NB4 (cell line): ENCODE results near the gene PTPN1.
A peak's percentile ranks its signal among the peaks of the same experiment; 100 is the strongest.

Experiments
- POLR2A ChIP-seq: IDR thresholded peaks from 2 replicates; pipeline ENCODE4 v1.6.1; 2011; ENCODE audit warnings: mild to moderate bottlenecking; ENCODE audit not compliant: insufficient read length; ENCODE audit errors: extremely low read depth
- TF ChIP-seq, protein P1 (sequence below): IDR thresholded peaks from one replicate; pipeline ENCODE4 v1.5.1; 2012; ENCODE audit warnings: low read depth, low read length

DNA sequence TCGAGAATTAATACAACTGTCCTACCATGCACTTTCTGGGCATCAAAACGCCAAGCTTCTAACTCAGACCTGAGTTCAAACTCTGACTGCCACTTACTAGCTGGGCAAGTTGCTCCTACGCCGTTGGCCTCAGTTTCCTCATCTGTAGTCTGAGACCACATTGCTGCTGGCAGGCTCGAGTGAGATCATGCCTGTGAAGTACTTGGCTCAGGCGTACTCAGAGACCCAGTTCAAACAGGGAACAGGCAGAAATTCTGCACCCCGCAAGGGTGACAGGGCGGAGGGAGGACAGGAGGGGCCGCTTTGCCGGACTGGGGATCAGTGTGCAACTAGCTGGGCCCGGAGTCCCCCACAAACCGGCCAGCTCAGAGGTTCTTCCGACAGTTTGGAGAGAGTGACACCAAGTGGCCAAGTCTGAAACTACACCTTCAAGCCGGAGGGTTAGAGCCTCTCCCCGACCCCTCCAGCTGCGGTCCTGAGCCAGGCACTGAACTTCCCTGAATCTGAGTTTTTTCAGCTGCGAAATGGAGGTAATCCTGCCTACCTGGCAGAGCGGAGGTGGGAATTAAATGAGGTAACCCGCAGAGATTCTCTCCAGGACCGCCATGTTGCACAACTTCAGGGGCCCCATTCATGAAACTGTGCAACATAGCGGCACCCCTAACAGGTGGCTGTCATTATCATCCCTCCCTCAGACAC is 46.0 kb upstream of the PTPN1 start:
- TF ChIP-seq, protein P1, sequence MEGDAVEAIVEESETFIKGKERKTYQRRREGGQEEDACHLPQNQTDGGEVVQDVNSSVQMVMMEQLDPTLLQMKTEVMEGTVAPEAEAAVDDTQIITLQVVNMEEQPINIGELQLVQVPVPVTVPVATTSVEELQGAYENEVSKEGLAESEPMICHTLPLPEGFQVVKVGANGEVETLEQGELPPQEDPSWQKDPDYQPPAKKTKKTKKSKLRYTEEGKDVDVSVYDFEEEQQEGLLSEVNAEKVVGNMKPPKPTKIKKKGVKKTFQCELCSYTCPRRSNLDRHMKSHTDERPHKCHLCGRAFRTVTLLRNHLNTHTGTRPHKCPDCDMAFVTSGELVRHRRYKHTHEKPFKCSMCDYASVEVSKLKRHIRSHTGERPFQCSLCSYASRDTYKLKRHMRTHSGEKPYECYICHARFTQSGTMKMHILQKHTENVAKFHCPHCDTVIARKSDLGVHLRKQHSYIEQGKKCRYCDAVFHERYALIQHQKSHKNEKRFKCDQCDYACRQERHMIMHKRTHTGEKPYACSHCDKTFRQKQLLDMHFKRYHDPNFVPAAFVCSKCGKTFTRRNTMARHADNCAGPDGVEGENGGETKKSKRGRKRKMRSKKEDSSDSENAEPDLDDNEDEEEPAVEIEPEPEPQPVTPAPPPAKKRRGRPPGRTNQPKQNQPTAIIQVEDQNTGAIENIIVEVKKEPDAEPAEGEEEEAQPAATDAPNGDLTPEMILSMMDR = peak; percentile 73
- TF ChIP-seq POLR2A = no peak
